HG03342 (cell line): ENCODE results near the gene CWH43.
"Not testable (repeated sequence)": the region's sequence is repeated elsewhere in the genome, so short reads cannot be mapped to it uniquely, and the experiment has no call there.

Source experiments
- ATAC-seq: cut with Tn5 transposase; IDR thresholded peaks from one replicate; pipeline ENCODE4 v1.9.1; 2021; ENCODE audit warnings: mild to moderate bottlenecking, moderate library complexity; ENCODE audit not compliant: unreplicated experiment

Gene CWH43

GRCh38 chr4:49096215-49096614 lies 110.1 kb downstream of the CWH43 start:
- ATAC-seq, result not testable (repeated sequence)

GRCh38 chr4:49096627-49097026 lies 110.6 kb downstream of the CWH43 start:
- ATAC-seq, result peak; percentile 36

GRCh38 chr4:49097071-49097470 lies 111.0 kb downstream of the CWH43 start:
- peak; percentile 24 for ATAC-seq

- ATAC-seq, result not testable (repeated sequence)
These were observed 111.4 kb downstream of the CWH43 start for GRCh38 chr4:49097505-49097904.

GRCh38 chr4:49098034-49098759 lies 112.1 kb downstream of the CWH43 start:
- not testable (repeated sequence) for ATAC-seq

GRCh38 chr4:49099831-49100444 lies 113.9 kb downstream of the CWH43 start:
- ATAC-seq, result not testable (repeated sequence)

- peak; percentile 25 for ATAC-seq
These were observed 116.3 kb downstream of the CWH43 start for GRCh38 chr4:49102344-49102898.

- ATAC-seq, result not testable (repeated sequence)
These were observed 117.5 kb downstream of the CWH43 start for GRCh38 chr4:49103436-49104136.

GRCh38 chr4:49104231-49104930 lies 118.3 kb downstream of the CWH43 start:
- ATAC-seq, result not testable (repeated sequence)

- not testable (repeated sequence) for ATAC-seq
These were observed 119.3 kb downstream of the CWH43 start for GRCh38 chr4:49105248-49105904.

GRCh38 chr4:49107262-49107661 lies 121.2 kb downstream of the CWH43 start:
- ATAC-seq, result not testable (repeated sequence)

- peak; percentile 33 for ATAC-seq
These were observed 122.3 kb downstream of the CWH43 start for GRCh38 chr4:49108183-49108978.

- ATAC-seq, result peak; percentile 31
These were observed 123.6 kb downstream of the CWH43 start for GRCh38 chr4:49109567-49110166.

GRCh38 chr4:49110579-49110978 lies 124.5 kb downstream of the CWH43 start:
- ATAC-seq, result peak; percentile 50
